SK-N-SH treated with all-trans-retinoic acid at 6 μM for 48 hours (cell line): ENCODE data around the gene DGKG.

Experiments used
- BACH2 ChIP-seq: fragments of 250-450 bp; sonication (Bioruptor Pico); IDR thresholded peaks from 2 replicates; pipeline ENCODE4 v1.9.0; 2021; ENCODE audit warnings: mild to moderate bottlenecking, borderline replicate concordance
- CREB5 ChIP-seq: fragments of 250-450 bp; sonication (Bioruptor Pico); IDR thresholded peaks from 2 replicates; pipeline ENCODE4 v1.5.1; 2020; ENCODE audit warnings: low read depth, mild to moderate bottlenecking, moderate library complexity
- CSRNP3 ChIP-seq: fragments of 250-450 bp; sonication (Bioruptor Pico); IDR thresholded peaks from 2 replicates; pipeline ENCODE4 v1.5.1; 2021; ENCODE audit warnings: mild to moderate bottlenecking, moderate library complexity
- ESRRG ChIP-seq: fragments of 250-450 bp; sonication (Bioruptor Pico); IDR thresholded peaks from 2 replicates; pipeline ENCODE4 v1.6.1; 2021; ENCODE audit warnings: mild to moderate bottlenecking
- ISL1 ChIP-seq: fragments of 250-450 bp; sonication (Bioruptor Pico); IDR thresholded peaks from 2 replicates; pipeline ENCODE4 v2.1.2; 2022; ENCODE audit warnings: mild to moderate bottlenecking, moderate library complexity
- PATZ1 ChIP-seq: fragments of 250-450 bp; sonication (Bioruptor Pico); IDR thresholded peaks from 2 replicates; pipeline ENCODE4 v1.8.0; 2020; ENCODE audit warnings: mild to moderate bottlenecking, moderate library complexity, borderline replicate concordance
- PPARA ChIP-seq: fragments of 250-450 bp; sonication (Bioruptor Pico); IDR thresholded peaks from 2 replicates; pipeline ENCODE4 v1.5.0; 2020; ENCODE audit warnings: mild to moderate bottlenecking, borderline replicate concordance
- SNAI2 ChIP-seq: fragments of 250-450 bp; sonication (Bioruptor Pico); IDR thresholded peaks from 2 replicates; pipeline ENCODE4 v1.5.0; 2020; ENCODE audit warnings: mild to moderate bottlenecking, moderate library complexity
- TSHZ2 ChIP-seq: fragments of 250-450 bp; sonication (Bioruptor Pico); IDR thresholded peaks from 2 replicates; pipeline ENCODE4 v1.5.0; 2020; ENCODE audit warnings: mild to moderate bottlenecking, moderate library complexity
- ZFP3 ChIP-seq: fragments of 250-450 bp; sonication (Bioruptor Pico); IDR thresholded peaks from 2 replicates; pipeline ENCODE4 v1.5.0; 2020; ENCODE audit warnings: mild to moderate bottlenecking, moderate library complexity
- ZNF565 ChIP-seq: fragments of 450-650 bp; formaldehyde crosslinking; conservative IDR thresholded peaks from 2 replicates; pipeline ENCODE4 v1.5.0; 2020; ENCODE audit warnings: low read depth, mild to moderate bottlenecking, moderate library complexity
- ZNF70 ChIP-seq: fragments of 450-650 bp; formaldehyde crosslinking; IDR thresholded peaks from 2 replicates; pipeline ENCODE4 v1.5.0; 2020; ENCODE audit warnings: mild to moderate bottlenecking, moderate library complexity

GRCh38 chr3:186339180-186339918 lies 22.7 kb downstream of the DGKG start:
- TF ChIP-seq PATZ1 (no peak), ZNF565 (no peak), ZNF70 (CRISPR knock-in tag) (no peak), PPARA (CRISPR knock-in tag) (no peak), CREB5 (CRISPR knock-in tag) (no peak), SNAI2 (CRISPR knock-in tag) (no peak), BACH2 (no peak), TSHZ2 (CRISPR knock-in tag) (no peak), ISL1 (CRISPR knock-in tag) (no peak), ESRRG (no peak), CSRNP3 (CRISPR knock-in tag) (no peak), ZFP3 (CRISPR knock-in tag) (no peak)
